ENCODE data around the gene ARHGEF16.

Gene ARHGEF16

DNA sequence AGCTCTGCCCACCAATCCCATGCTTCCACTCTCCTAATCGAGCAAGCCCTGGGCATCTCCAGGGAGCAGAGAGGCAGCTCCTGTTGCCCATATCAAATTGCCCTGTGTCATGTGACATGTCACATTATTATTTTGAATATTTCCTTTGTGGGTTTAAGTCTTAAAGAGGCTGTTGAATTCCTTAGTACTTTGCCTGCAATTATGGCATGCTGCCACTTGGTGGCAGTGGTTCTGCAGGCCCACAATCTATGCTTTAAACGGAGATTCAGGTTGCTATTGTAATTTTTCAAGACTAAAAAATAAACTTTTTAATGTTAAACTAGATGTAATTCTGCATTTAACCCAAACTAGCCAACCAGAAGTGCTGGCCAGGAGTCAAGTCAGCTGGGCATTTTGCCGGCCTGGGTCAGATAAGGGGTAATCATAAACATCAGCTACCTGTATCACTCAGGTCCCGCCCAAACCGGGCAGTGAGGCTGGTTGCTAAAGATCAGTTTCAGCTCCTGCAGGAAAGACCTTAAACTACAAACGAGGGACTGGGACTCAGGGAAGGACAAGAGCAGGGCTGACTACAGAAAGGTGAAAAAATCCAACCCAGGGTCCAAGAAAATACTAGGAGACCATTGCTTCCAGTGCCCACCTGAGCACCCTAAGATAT lies 37.3 kb upstream of the ARHGEF16 start:
- no peak overlapping the region for H3K27ac ChIP-seq
- H3K9ac ChIP-seq, result no peak overlapping the region
- H3K4me3 ChIP-seq (IDR thresholded peaks at IDR 0.05; ENCODE audit: insufficient read depth, low read depth, low read length), result no peak overlapping the region
- no peaks in the 10 kb centered on the region for H3K79me2 ChIP-seq (ENCODE audit: insufficient read depth, low read depth)
- H3K4me2 ChIP-seq, result no peak overlapping the region
- H3K4me1 ChIP-seq (ENCODE audit: low read depth, poor library complexity, severe bottlenecking), result no peaks in the 10 kb centered on the region
- peaks cover 64% of the 10 kb centered on the region for H3K27me3 ChIP-seq (ENCODE audit: insufficient read depth, low read depth)
- TF ChIP-seq, protein P1, sequence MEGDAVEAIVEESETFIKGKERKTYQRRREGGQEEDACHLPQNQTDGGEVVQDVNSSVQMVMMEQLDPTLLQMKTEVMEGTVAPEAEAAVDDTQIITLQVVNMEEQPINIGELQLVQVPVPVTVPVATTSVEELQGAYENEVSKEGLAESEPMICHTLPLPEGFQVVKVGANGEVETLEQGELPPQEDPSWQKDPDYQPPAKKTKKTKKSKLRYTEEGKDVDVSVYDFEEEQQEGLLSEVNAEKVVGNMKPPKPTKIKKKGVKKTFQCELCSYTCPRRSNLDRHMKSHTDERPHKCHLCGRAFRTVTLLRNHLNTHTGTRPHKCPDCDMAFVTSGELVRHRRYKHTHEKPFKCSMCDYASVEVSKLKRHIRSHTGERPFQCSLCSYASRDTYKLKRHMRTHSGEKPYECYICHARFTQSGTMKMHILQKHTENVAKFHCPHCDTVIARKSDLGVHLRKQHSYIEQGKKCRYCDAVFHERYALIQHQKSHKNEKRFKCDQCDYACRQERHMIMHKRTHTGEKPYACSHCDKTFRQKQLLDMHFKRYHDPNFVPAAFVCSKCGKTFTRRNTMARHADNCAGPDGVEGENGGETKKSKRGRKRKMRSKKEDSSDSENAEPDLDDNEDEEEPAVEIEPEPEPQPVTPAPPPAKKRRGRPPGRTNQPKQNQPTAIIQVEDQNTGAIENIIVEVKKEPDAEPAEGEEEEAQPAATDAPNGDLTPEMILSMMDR (conservative IDR thresholded peaks at IDR 0.05; ENCODE audit: low read depth, low read length), result peak; percentile 65
- no peaks in the 10 kb centered on the region for H3K36me3 ChIP-seq (ENCODE audit: insufficient read depth)
- H2AFZ ChIP-seq (ENCODE audit: low read depth), result no peak overlapping the region
- no peaks in the 10 kb centered on the region for H4K20me1 ChIP-seq (ENCODE audit: insufficient read depth)

DNA sequence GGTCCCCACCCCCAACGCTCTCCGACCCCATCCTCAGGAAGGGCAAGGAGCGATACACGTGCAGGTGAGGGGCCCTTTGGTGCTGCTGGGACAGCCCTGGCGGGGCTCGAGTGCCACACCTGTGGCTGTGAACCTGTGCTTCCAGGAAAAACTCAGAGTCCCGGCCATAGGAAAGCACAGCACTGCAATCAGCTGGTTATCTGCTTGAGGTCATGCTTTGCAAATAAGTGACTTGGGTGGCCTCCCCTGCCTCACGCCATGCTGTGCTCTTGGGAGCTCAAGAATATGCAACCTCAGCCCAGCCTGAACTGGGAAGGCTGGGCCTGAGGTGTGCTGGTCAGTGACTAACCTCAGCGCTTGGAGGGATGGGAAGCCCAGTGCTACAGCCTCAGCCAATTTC lies 36.5 kb upstream of the ARHGEF16 start:
- H3K4me1 ChIP-seq (ENCODE audit: low read depth, poor library complexity, severe bottlenecking), result no peaks in the 10 kb centered on the region
- TF ChIP-seq, protein P1 (conservative IDR thresholded peaks at IDR 0.05; ENCODE audit: low read depth, low read length), result no peak
- no peak overlapping the region for H3K27ac ChIP-seq
- no peak overlapping the region for H3K9ac ChIP-seq
- H3K27me3 ChIP-seq (ENCODE audit: insufficient read depth, low read depth), result peaks cover 70% of the 10 kb centered on the region
- H2AFZ ChIP-seq (ENCODE audit: low read depth), result no peak overlapping the region
- no peak overlapping the region for H3K4me3 ChIP-seq (IDR thresholded peaks at IDR 0.05; ENCODE audit: insufficient read depth, low read depth, low read length)
- no peaks in the 10 kb centered on the region for H4K20me1 ChIP-seq (ENCODE audit: insufficient read depth)
- H3K4me2 ChIP-seq, result no peak overlapping the region
- no peaks in the 10 kb centered on the region for H3K36me3 ChIP-seq (ENCODE audit: insufficient read depth)
- no peaks in the 10 kb centered on the region for H3K79me2 ChIP-seq (ENCODE audit: insufficient read depth, low read depth)

DNA sequence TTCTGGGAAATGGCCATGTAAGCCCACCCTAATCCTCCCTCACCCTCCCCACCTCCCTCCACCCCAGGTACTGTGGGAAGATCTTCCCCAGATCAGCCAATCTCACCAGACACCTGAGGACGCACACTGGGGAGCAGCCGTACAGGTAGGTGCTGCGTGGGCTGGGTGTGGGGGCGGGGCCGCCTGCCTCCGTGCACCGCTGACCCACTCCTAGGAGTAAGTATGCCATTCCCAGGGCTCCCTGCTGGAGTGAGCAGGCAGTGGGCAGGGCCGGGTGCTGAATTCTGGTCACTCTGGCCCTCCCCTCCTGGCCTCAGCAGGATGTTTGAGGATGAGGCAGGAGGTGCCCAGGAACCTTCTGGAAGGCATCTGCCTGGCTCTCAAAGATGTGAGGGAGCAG lies 35.9 kb upstream of the ARHGEF16 start:
- no peaks in the 10 kb centered on the region for H3K79me2 ChIP-seq (ENCODE audit: insufficient read depth, low read depth)

DNA sequence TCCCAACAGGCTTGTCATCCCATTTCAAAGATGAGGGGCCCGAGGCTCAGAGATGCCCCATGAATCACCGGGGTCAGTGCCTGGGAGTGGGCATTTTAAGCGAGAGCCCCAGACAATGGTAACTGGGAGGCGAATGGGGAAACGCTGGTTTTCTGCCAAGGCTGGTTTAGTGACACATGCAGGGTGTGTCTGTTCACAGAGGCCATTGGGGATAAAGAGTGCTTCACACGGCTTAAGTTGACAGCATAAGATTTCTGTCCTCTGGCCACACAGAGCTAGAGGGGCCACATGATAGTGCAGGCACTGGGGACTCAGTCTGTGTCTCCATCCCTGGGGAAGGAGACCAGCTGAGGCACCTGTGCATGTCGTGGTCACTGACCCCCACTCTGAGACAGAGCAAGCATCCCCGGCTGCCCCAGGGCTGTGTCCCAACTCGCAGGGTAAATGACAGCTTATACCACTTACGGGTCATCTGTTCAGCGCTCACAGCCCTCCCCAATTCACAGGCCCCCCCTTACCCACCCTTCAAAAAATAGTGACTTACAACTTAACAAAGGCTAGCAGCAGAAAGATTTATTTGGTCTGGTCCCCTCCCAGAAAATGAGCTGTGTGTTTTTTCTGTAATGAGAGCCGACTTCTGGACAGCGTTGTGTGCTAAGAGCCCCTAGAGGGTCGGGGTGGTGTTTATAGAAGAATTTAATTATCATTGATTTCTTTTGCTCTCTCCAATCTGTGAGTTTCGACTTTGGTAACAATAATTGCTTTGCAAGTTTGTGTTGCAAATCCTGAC lies 34.9 kb upstream of the ARHGEF16 start:
- no peaks in the 10 kb centered on the region for H3K36me3 ChIP-seq (ENCODE audit: insufficient read depth)
- H3K27me3 ChIP-seq (ENCODE audit: insufficient read depth, low read depth), result peaks cover 76% of the 10 kb centered on the region
- no peaks in the 10 kb centered on the region for H3K79me2 ChIP-seq (ENCODE audit: insufficient read depth, low read depth)
- TF ChIP-seq, protein P1 (conservative IDR thresholded peaks at IDR 0.05; ENCODE audit: low read depth, low read length), result no peak
- H4K20me1 ChIP-seq (ENCODE audit: insufficient read depth), result no peaks in the 10 kb centered on the region
- H3K9ac ChIP-seq, result no peak overlapping the region
- no peak overlapping the region for H3K4me3 ChIP-seq (IDR thresholded peaks at IDR 0.05; ENCODE audit: insufficient read depth, low read depth, low read length)
- no peaks in the 10 kb centered on the region for H3K4me1 ChIP-seq (ENCODE audit: low read depth, poor library complexity, severe bottlenecking)
- H3K4me2 ChIP-seq, result no peak overlapping the region
- no peak overlapping the region for H3K27ac ChIP-seq
- no peak overlapping the region for H2AFZ ChIP-seq (ENCODE audit: low read depth)

More for the DNA sequence above, 35.9 kb upstream of the ARHGEF16 start:
- H3K4me2 ChIP-seq, result no peak overlapping the region
- H3K4me1 ChIP-seq (ENCODE audit: low read depth, poor library complexity, severe bottlenecking), result no peaks in the 10 kb centered on the region
- H2AFZ ChIP-seq (ENCODE audit: low read depth), result no peak overlapping the region
- peaks cover 70% of the 10 kb centered on the region for H3K27me3 ChIP-seq (ENCODE audit: insufficient read depth, low read depth)
- H3K4me3 ChIP-seq (IDR thresholded peaks at IDR 0.05; ENCODE audit: insufficient read depth, low read depth, low read length), result no peak overlapping the region
- no peaks in the 10 kb centered on the region for H3K36me3 ChIP-seq (ENCODE audit: insufficient read depth)
- H3K9ac ChIP-seq, result no peak overlapping the region
- TF ChIP-seq, protein P1 (conservative IDR thresholded peaks at IDR 0.05; ENCODE audit: low read depth, low read length), result no peak
- H4K20me1 ChIP-seq (ENCODE audit: insufficient read depth), result no peaks in the 10 kb centered on the region
- no peak overlapping the region for H3K27ac ChIP-seq
